Stimulated activated CD4-positive, alpha-beta T cell treated with anti-CD3 and anti-CD28 coated beads, Interleukin-1b, Interleukin-23, amount 100 ng/mL, for 24 hours (primary cell): Measurements from ENCODE around the gene DHRS7B.
A peak's percentile ranks its signal among the peaks of the same experiment; 100 is the strongest.
"Not testable (repeated sequence)": the region's sequence is repeated elsewhere in the genome, so short reads cannot be mapped to it uniquely, and the experiment has no call there.

Source experiments
- DNase-seq, 4 experiments: peaks; one replicate each; pipeline ENCODE4 v3.0.0-alpha.2; 2020; ENCODE audit warnings: low read depth in 4 of 4, low spot score in 1 of 4

Gene DHRS7B

DNA sequence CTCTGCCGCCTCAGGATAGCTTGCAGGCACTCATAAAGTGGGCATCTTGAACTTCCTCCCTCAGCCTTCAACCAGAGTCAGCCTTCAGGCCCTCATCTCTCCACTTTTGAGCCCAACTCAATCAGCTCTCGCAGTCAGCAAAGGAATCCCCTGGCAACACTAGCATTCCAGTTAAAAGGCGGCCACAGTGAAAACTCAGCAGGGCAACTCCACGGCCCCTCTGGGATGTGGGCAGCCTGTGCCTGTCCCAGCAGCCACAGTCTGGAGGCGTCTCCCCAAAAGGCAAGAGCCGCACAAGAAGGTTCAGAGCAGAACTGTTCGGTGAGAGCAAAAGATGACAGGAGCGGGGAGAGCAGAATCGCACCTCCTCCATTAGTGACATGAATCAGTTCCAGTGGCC lies 78.2 kb downstream of the DHRS7B start:
- no peak for DNase-seq

DNA sequence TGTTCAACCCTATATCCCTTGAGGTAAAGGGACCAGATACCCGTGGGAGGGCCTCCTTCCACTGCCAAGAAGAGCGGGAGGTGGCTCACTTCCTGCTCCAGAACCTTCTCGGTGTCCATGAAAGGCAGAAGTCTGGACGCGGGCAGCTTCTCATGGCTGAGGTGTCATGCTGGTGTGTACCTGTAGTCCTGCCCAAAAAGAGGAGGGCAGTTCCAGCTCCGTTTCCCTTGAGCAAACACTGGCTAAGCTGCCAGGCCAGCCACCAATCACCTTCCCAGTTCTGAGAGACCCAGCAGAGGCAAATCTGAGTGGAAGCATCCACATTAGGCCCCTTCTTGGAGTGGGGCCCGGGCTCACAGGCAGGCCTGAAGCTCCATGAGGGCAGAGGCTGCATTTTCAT lies 81.6 kb downstream of the DHRS7B start:
- DNase-seq = no peak

DNA sequence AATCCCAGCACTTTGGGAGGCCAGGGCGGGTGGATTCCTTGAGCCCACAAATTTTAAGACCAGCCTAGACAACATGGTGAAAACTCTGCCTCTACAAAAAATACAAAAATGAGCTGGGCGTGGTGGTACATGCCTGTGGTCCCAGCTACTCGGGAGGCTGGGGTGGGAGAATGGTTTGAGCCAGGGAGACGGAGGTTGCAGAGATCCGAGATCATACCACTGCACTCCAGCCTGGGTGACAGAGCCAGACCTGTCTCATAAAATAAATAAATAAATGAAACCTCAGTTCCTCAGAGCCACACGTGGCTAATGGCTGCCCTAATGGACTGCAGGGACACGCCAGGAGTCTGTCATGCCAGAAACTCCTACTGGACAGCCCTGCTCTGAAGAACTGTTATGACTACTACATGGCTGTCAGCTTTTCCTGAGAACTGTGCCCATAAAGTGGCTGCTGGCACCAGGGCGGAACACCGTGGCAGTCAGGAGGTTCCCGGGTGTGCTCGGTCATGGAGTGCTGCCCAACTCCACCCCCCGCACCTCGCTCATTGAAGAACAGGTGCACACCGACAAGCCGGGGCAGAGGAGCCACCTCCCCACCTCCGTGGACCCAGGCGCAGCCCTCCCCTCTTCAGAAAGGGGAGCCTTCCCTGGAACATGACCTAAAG lies 82.9 kb downstream of the DHRS7B start:
- no peak for DNase-seq

DNA sequence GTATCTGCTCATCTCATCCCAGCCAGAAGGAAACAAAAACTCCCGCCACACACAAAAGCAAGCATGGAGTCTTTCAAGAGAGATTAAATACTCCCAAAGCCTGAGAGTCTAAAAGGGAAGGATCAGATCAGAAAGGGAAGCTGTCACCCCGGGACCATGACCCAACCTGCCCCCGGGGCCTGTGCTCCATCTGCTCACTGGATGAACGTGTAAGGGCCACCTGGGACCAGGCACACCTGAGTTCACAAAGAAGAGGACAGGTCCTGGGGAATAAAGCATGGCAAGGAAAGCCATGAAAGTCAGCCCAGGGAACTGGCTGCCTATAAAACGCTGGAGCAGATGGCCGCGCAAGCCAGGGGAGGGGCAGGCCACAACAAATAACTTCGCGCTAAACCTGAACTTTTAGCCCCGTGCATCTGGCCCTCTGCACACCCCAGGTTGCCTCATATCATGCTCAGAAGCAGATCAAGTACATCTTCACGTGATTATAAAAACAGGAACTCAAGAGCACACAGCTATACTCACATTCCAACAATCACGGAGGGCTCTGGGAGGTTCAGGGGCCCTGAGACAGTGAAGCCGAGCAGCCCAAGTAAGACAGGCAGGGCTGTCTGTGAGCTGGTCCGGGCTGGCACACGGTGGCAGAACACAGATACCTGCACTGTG lies 83.8 kb downstream of the DHRS7B start:
- no peak for DNase-seq

DNA sequence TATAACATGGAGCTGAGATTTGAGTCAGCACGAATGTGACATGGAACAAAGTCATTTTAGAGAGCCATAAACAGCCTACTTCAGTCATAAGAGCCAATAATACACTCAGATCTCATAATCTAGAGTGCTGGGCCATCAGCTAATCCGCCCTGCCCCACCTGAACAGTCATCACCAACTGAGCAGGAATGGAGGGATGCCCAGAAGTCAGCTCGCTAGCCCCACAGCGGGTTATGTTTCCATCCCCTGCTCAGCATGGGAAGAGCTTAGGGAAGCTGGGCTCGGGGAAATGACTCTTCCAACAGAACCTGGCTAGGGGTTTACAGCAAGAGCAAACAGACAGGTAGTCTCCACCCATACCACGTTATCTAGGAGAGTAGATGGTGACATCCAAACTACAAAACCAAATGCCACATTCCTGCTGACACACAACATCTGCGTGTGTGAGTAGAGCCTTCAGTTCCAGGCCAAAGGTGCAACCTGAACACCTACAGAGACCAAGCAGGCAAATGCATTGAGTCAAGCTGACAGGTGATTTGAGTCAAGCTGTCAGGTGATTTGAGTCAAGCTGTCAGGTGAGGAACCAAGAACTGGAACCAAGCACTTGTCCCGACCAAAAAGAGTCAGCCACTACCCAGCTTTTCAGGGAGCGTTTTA lies 85.2 kb downstream of the DHRS7B start:
- no peak for DNase-seq

DNA sequence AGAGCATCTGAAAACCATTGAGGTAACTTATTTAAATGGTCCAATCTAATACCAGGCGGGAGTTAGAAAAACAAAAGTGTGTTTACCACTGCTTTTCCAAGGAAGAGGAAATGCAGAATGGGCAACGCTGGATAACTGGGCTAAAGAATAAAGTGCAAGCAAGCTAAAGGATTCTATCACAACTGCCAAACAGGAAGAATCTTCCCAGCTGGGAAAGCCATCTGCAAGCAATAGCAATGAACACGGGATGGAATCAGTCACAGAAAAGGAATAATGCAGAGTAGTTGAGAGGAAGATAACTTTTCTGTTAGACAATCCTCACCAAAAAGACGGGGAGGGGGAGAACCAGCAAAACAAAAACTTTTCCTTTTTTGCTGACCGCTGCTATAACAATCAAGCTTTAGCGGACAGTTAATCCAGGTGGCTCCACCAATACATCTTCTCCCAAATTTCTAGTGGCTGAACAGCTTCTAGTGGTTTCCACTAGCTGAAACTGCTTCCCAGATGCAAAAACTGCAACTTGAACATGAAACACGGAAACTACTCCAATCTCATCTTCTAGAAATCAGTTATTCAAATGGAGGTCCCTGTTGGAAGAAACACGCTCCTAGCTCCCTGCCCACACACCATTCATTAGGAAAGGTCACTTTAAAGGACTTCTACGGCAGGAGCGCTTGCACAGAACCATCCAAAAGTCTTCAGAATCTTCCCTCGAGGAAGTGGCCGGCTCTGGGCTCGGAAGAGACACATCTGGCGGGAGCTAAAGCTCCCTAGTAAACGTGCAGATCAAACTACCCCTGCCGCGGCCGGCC lies 86.3 kb downstream of the DHRS7B start:
- no peak for DNase-seq

DNA sequence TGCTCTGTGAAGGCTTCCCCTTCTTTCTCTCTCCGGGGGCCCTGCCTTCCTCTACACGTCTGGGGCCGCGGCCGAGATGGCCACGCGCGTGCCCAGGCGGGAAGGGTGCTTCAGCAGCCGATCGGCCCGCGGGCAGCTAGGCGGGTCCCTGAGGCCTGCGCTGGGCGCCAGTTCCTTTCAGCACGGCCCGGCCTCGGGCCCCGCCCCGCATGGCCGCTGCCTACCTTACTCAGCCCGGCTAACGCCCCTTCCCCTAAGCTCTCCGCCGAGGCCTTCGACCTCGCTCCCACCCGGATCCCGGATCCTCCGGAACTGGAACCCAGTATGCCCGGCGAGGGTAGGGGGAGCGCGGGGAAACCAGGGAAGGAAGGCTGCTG lies 86.9 kb downstream of the DHRS7B start:
- peak in 1 of 4 experiments; percentile 2 for DNase-seq

DNA sequence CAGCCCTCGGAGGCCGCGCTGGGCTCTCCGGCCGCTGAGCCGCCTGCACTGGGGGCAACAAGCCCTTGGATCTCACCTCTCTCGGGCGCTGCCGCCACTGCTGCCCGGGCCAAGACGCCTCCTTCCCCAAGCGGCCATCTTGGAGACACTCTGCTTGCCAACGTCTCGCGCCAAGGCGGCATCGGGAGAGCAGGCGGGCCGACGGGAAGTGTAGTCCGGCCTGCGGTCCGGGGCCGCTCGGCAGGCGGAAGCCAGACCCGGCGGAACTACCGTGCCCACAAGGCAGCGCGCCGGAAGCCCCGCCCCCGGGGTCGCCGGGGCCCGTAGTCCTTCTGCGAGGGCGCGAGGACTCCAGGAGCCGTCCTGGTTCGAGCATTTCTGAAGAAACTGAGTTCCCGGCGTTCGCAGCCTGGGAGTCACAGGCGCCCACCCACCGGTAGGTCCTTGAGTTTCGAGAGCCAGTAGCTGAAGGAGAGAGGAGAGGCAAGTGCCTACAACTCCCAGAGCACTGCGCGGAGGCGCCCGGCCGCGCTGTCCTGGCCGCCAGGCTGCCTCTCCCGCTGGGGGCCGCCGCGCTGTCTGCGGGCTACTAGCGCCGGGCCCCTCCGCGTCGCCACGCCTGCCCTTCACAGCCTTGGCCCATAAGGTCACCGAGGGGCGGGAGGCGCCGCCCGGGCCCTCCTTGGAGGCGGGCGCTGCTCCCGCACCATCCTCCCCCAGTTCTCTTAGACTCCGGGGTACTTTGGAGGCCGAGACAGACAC lies 87.4 kb downstream of the DHRS7B start, which contains the start of gene TMEM11:
Gene TMEM11 (minus strand): TSS at position 147 of the 762 bp plus-strand sequence. CDS start 9 bp downstream, at position 138.
- DNase-seq = peak; percentile 80 to 94 (median 89)

DNA sequence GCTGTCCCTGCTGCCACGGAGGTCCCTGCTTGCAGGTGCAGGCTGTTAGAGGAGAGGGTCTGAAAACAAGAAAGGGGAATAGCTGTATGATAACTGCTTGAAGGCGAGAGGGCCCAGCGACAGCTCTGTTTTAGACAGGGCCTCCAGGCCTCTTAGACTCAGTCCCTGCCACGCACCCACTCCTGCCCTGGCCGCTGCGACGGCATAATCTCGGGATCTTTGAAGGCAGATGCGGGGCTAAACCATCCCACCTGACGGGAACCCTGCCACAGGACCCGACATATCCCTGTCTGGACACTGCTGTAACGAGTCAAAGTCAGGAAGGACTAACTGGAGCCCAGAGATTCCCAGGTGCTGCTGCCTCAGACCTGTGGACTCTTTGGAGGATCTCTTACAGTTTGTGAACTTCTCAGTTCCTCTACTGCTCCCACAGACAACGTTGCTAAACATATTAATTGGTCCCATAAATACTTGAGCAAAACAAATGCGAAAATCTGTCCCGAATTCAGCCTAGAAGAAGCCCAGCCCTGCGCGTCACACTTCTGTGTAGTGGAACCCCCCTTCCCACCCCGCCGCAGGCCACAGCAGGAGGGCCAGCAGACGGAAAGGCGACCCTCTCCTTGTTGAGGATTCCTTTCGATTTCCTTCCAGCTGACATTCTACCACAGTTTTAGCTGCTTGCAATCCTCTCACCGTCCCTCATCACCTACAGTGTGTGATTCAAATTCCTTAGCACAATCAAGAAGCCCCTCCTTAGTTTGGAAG lies 88.2 kb downstream of the DHRS7B start:
- peak in 1 of 4 experiments; percentile 2 for DNase-seq

DNA sequence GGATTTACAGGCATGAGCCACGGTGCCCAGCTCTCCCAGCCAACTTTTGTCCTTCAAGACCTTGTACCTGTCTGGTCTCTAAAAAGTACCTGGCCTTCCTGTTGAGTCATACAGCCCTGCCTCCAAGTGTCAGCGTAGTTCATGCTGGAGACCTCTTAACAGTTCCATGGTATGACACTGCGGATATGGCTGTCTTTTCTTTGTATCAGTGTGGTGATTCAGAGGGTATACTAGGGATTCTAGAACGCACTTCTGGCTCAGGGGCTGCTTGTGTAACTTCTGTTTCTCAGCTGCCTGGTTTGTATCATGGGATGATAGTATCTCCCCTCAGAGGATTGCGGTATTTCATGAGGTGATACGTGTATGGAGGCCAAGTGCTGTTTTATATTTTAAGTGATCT lies 89.2 kb downstream of the DHRS7B start:
- no peak for DNase-seq

DNA sequence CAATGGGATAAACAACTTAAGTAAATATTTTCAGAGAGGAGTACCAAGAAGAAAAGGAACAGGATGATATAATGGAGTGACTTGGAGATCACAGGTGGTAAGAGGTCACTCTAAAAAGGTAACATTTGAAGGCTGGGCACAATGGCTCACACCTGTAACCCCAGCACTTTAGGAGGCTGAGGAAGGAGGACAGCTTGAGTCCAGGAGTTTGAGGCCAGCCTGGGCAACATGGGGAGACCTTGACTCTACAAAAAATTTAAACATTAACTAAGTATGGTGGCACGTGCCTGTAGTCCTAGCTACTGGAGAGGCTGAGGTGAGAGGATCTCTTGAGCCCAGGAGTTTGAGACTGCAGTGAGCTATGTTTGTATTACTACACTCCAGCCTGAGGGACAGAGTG lies 90.6 kb downstream of the DHRS7B start:
- DNase-seq = no peak

DNA sequence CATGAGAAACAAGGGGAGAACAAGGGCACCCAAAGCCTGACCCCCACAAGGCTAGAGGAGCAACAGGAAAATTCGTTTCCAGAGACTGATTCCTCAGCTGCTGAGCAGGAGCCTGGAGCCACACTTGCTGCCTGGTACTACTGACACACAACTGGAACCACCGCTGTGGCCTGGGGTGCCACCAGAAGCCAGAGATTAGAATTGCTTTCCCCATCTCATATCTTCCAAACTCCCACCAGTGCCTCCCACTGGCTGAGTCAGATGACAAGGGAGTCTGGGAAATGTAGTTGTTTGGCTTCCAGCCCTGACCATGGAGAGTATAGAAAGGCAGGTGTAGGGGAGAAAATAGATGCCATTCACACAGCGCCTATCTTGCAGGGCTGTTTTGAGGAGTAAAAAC lies 91.3 kb downstream of the DHRS7B start:
- peak in 1 of 4 experiments; percentile 24 for DNase-seq

DNA sequence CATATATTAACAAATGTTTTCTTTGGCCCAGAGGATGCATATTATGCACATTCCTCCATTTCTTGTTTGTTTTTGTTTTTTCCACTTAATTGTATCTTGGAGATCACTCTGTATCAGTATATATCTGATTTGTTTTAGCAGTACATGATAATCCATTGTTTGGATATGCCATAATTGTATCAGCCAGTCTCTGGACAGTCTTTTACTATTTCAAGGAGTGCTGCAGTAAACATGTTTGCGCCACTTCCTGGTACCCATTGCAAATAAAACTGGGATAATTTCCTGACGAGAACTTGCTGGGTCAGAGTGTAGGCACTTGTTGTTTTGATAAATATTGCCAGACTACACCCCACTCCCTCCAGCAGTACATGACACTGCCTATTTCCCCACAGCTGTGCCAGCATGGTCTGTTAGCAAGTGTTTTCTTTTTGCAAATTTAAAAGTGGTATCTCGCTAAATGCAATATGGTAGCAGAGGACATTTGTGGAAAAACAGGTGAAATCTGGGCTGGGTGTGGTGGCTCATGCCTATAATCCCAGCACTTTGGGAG lies 92.1 kb downstream of the DHRS7B start:
- no peak for DNase-seq

DNA sequence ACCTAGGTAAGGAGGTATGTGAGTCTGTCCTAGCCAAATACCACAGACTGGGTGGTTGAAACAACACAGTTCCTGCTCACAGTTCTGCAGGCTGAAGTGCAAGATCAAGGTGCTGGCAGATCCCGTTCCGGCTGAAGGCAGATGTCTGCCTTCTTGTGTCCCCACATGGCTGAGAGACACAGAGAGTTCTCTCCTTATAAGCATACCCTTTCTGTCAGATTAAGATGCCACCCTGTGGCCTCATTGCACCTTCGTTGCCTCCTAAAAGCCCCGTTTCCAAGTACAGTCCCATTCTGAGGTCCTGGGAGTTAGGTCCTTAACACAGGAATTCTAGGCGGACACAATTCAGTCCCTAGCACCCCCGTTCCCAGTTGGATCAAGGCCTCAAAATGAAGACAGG lies 96.3 kb downstream of the DHRS7B start:
- DNase-seq = no peak

DNA sequence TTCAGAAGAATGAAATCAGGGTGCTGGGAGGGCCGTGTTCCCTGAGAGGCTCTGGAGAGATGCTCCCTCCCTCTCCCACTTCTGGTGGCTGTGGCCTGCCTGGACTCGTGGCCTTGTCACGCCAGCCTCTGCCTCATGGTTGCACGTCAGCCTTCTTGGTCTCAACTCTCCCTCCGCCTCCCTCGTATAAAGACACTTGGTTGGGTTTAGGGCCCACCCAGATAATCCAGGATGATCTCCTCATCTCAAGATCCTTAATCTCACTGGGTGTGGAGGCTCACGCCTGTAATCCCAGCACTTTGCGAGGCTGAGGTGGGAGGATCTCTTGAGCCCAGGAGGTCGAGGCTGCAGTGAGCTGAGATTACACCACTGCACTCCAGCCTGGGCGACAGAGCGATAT lies 100.5 kb downstream of the DHRS7B start:
- not testable (repeated sequence) for DNase-seq

DNA sequence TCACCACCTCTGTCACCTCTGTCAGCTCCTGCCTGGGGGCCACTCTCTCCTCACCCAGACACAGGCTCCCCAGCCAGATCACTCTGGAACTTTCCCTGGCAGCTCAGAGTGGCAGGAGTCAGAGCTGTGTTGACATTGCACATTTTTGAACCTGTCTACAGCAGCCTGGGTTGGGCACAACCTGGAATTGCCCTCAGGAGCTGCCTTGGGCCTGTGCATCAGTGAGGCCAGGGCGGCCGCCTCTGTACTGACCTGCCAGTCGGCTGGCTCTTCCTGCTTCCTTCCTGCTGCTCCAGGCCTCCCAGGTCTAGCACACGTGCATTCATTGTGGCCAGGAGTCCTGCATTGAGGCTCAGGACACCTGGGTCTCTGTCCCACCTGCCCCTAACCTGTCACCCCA lies 101.3 kb downstream of the DHRS7B start:
- DNase-seq = no peak

DNA sequence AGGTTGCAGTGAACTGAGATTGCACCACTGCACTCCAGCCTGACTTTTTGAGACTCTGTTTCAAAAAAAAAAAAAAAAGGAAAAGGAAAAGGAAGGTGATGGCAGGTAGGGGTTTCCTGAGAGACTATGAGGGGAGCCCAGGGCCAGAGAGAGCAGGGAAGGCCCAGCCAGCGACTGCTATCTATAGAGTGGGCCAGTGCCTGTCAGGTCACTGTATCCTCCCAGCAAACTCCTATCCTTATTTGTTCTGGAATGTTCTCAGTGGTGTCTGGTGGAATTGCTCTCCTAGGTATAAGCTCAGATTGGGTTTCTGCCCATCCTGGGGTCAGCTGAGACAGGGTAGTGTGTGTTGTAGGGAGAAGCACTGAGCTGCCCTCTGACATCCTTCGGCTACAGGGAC lies 102.1 kb downstream of the DHRS7B start:
- DNase-seq = no peak

DNA sequence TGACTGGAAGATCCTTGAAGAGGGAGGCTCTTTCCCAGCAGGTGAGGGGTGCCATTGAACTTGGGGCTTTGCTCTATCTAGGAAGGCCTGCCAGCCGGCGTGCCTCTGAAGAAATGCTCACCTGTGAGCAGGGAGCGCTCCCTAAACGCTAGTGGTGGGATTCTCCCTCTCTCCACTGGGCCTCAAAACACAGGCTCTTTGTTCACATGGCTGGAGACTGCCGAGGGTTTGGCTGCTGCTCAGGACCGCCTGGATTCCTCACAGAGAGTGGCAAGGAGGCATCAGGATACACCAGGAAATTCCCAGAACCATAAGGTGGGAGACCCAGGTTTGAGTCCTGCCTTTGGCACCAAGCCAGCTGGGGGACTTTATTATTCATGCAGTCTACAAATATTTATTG lies 104.8 kb downstream of the DHRS7B start:
- no peak for DNase-seq

DNA sequence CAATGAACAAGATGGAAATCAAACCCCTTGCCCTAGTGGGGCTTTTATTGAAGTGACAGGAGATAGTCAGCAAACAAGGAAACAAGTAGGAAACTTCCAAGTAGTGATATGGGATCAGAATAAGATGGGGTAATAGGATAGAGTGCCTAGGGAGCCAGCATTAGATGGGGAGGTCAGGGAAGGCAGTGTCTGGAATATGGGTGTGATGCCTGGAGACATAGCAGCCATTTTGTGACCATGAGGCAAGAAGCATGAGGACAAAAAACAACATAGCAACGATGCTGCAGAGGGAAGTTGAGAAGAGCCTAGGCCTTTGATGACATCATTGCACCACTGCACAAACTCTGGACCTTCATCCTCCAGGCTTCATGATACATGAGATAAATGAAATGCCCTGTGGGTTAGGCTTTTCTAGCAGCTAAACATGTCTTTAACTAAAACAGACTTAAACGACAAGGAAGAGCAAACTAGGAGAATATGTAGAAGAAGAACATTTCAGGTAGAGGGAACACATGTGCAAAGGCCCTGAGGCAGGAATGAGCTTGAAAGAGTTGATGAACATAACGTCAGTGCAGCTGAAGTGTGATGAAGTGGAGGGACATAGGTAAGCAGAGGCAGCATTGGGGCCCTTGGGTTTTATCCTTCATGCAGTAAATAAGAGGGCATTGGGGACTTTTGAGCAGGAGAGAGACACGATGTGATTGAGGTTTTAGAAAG lies 105.4 kb downstream of the DHRS7B start:
- DNase-seq = no peak
